Coronary artery (tissue), 2 donors: ENCODE results near the gene ANK3.

Source experiments
- DNase-seq: peaks from one replicate; pipeline ENCODE4 v3.0.0-alpha.2; 2017; ENCODE audit warnings: low spot score
- H3K27ac ChIP-seq, 2 donors: fragments of 200-600 bp; sonication (generic); one replicate each; pipeline ENCODE4 v1.5.1; 2016 to 2019
- H3K4me3 ChIP-seq: fragments of 200-600 bp; sonication (generic); 2 replicates; pipeline ENCODE4 v1.5.1; 2016; ENCODE audit warnings: mild to moderate bottlenecking, moderate library complexity
- TF ChIP-seq, protein P1 (sequence below): fragments of 200-600 bp; sonication (generic); IDR thresholded peaks from one replicate; pipeline ENCODE4 v1.5.1; 2019; ENCODE audit warnings: antibody characterized with exemption

Gene ANK3

DNA sequence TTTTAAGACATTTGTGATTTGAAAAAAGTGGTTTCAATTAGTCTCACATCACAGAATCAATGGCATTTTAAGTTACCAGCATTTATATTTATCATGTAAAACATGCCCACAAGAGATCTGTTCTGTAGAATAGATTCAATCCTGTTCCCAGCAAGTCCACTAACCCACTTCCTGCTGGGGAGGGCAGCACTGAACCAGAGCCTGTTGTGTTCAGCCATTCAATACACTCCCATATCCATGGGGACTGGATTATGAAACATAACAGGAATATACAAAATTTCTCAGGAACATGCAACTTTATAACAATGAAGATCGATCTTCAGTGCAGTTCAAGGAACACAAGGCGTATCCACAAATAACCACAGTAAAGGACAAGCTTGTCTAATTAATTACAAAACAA is 24.4 kb upstream of the ANK3 start:
- Histone ChIP-seq H3K4me3 (no peak overlapping the region), H3K27ac (no peak overlapping the region)
- DNase-seq = no peak
- TF ChIP-seq, protein P1, sequence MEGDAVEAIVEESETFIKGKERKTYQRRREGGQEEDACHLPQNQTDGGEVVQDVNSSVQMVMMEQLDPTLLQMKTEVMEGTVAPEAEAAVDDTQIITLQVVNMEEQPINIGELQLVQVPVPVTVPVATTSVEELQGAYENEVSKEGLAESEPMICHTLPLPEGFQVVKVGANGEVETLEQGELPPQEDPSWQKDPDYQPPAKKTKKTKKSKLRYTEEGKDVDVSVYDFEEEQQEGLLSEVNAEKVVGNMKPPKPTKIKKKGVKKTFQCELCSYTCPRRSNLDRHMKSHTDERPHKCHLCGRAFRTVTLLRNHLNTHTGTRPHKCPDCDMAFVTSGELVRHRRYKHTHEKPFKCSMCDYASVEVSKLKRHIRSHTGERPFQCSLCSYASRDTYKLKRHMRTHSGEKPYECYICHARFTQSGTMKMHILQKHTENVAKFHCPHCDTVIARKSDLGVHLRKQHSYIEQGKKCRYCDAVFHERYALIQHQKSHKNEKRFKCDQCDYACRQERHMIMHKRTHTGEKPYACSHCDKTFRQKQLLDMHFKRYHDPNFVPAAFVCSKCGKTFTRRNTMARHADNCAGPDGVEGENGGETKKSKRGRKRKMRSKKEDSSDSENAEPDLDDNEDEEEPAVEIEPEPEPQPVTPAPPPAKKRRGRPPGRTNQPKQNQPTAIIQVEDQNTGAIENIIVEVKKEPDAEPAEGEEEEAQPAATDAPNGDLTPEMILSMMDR = no peak

DNA sequence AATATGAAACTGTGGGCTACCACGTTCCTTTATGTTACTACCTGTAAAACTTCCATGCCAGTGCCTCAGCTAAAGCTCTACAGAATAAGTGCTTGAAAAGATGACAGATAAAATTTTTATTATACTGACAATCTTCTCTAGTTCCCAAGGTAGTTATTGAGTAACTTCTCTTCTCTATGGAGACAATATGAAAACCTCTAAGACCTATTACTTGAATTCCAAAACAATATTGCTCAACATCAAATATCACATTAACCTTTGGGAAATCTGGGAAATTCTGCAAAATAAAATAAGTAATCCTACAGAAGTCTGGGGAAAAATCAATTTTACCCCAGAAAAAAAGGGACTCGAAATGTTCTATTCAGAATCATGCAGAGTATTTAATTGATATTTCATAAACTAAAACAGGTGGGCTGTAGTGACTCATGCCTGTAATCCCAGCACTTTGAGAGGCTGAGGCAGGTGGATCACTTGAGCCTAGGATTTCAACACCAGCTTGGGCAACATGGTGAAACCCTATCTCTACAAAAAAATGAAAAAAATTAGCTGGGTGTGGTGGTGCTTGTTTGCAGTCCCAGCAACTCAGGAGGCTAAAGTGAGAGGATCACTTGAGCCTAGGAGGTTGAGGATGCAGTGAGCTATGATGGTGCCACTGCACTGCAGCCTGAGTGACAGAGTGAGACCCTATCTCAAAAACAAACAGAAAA is 23.8 kb upstream of the ANK3 start:
- TF ChIP-seq, protein P1 = no peak
- Histone ChIP-seq H3K27ac (no peak overlapping the region), H3K4me3 (no peak overlapping the region)
- DNase-seq = no peak

DNA sequence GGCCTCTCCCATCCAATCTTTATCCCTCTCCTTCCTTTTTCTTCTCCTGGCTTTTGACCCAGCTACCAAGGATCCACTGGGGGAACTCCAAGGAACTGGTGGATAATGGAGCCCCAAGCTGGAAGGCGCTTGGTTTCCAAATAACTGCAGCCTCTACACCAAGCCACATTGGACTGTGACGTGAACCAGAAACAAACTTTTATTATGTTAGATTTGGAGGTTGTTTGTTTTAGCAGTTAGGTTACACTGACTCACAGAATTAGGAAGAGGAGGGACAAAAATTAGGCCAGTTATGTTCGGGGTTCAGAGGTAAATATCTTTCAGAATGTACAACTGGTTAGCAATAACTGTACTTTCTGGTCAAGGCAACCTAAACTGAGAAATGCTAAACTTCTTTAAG is 21.3 kb upstream of the ANK3 start:
- TF ChIP-seq, protein P1 = no peak
- DNase-seq = no peak

DNA sequence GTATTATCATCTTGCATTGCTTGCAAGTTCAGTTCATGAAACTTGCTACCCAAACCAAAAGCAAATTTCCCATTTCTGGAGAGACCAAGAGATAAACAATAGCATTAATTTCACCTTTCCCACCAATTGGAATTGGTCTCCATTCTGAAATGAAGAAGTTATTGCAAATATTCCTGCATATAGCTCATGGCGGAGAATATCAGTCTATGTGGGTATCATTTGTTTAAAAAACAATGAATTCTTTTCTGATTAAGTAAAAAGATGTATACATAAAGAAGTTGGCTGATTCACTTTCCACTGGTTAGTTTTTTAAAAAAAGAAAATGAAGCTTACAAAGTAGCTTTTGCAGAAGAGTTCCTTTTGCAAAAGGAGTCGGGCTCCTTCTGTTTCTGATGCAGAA is 19.5 kb upstream of the ANK3 start:
- Histone ChIP-seq H3K27ac (no peak overlapping the region), H3K4me3 (no peak overlapping the region)
- DNase-seq = no peak
- TF ChIP-seq, protein P1 = no peak

More for the DNA sequence above, 21.3 kb upstream of the ANK3 start:
- H3K27ac ChIP-seq = no peak overlapping the region
- no peak overlapping the region for H3K4me3 ChIP-seq

DNA sequence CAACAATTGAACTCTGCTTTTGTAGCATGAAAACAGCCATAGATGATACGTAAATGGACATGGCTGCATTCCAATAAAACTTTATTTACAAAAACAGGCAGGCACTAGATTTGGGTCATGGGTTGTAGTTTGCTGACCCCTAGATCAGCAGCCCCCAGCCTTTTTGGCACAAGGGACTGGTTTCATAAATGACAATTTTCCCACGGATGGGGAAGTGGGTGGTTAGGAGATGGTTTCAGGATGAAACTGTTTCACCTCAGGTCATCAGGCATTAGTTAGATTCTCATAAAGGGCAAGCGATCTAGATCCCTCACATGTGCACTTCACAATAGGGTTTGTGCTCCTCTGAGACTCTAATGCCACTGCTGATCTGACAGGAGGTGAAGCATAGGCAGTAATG is 16.5 kb upstream of the ANK3 start:
- no peak overlapping the region for H3K4me3 ChIP-seq
- TF ChIP-seq, protein P1 = no peak
- no peak overlapping the region for H3K27ac ChIP-seq
- no peak for DNase-seq

DNA sequence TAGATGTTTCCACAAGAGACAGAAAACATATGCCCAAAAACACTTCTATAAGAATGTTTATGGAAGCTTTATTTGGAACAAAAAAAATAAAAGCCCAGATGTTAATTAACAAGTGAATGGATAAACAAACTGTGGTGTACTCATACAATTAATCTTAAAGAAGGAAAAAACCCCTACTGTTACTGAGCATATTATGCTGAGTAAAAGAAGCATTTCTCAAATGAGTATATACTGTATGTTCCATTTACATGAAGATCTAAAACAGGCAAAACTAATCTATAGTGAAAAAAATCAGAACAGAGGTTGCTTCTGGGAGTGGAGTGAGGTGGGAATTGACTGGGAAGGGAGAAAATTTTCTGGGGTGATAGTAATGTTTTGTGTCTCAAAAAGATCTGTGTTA is 15.5 kb upstream of the ANK3 start:
- TF ChIP-seq, protein P1 = no peak
- Histone ChIP-seq H3K4me3 (no peak overlapping the region), H3K27ac (no peak overlapping the region)
- DNase-seq = no peak

DNA sequence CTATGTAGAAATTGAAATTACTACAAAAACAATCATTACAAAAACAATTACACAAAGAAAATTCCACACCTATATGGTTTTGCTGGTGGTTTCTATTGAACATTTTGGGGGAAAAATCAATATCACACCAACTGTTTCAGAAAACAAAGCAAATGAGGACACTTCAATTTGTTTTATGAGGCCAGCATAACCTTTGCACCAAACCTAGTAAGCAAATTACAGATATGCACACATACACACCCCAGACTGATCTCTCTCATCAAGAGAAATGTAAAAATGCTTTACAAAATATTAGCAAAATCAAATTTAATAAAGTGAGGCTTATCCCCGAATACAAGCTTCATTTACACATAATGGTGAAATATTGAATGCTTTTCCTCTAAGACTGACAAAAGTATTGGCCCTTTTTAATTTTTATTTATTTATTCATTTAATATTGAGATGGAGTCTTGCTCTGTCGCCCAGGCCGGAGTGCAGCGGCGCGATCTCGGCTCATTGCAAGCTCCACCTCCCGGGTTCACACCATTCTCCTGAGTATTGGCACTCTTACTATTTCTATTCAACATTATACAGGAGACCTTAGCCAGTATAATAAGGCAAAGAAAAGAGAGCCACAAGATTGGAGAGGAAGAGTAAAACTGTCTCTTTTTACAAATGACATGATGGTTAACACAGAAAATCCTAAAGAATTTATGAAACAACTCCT is 13.6 kb upstream of the ANK3 start:
- no peak for DNase-seq
- Histone ChIP-seq H3K4me3 (no peak overlapping the region), H3K27ac (no peak overlapping the region)
- TF ChIP-seq, protein P1 = no peak
